Measurements from ENCODE around the gene SARNP. TPM values are rescaled to one million over a fixed set of nuclear protein-coding genes. Genes with fewer than 3 reads are reported as not detected.
A peak's percentile ranks its signal among the peaks of the same experiment; 100 is the strongest.

Gene SARNP
- total RNA-seq, 1 donor from 2014 or later = 67.9 TPM

DNA sequence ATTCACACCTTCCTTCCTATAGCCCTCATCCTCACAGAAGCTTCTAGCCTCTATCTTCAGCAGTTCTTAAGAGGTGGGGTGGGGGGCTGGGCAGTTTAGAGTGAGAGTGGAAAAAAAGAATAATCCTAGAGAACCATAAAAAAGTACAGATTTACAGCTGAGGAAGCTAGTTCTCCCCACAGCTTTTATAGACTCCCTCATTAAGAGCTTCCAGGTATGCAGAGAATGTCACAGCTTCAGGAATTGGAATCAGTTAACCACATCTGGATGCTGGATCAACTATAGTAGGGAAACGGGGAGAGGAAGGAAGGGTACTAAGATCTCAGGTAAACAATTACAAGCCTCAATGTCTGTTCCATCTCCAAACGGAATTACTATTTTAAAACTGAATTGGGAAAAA is 62.3 kb downstream of the SARNP start:
- TF ChIP-seq, protein P1, sequence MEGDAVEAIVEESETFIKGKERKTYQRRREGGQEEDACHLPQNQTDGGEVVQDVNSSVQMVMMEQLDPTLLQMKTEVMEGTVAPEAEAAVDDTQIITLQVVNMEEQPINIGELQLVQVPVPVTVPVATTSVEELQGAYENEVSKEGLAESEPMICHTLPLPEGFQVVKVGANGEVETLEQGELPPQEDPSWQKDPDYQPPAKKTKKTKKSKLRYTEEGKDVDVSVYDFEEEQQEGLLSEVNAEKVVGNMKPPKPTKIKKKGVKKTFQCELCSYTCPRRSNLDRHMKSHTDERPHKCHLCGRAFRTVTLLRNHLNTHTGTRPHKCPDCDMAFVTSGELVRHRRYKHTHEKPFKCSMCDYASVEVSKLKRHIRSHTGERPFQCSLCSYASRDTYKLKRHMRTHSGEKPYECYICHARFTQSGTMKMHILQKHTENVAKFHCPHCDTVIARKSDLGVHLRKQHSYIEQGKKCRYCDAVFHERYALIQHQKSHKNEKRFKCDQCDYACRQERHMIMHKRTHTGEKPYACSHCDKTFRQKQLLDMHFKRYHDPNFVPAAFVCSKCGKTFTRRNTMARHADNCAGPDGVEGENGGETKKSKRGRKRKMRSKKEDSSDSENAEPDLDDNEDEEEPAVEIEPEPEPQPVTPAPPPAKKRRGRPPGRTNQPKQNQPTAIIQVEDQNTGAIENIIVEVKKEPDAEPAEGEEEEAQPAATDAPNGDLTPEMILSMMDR (IDR thresholded peaks at IDR 0.05; ENCODE audit: unreplicated experiment) = no peak
- DNase-seq (ENCODE audit: low spot score in 2 of 2, unreplicated experiment in 2 of 2) = no peak
- Mint-ChIP-seq H3K27me3 (ENCODE audit: low read depth) (no peaks in the 10 kb centered on the region), H3K9me3 (no peaks in the 10 kb centered on the region), H3K4me1 (peaks cover 7% of the 10 kb centered on the region), H3K4me3 (no peak overlapping the region), H3K27ac (peak overlapping the region; percentile 72), H3K36me3 (peaks cover 28% of the 10 kb centered on the region)

DNA sequence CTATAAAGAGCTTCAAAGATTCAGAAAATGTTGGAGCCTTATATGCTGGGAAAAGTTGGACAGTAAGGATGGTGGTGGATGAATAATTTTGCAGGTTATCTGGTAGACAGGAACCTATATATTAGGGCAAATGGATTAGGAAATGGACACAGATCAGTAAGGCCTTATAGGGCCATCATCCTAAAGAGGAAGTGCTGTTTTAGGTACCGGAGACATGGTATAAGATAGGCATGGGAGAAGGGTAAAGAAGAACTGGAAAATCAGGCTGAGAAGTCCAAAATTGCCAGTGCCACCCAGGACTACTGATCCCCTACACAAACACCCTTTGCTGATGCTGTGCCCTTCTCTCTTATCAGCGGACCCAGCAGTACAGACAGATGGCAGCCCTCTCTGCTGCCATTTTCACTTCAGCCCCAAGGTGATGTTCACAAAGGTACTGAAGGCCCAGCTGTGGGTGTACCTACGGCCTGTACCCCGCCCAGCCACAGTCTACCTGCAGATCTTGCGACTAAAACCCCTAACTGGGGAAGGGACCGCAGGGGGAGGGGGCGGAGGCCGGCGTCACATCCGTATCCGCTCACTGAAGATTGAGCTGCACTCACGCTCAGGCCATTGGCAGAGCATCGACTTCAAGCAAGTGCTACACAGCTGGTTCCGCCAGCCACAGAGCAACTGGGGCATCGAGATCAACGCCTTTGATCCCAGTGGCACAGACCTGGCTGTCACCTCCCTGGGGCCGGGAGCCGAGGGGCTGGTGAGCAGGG is 69.1 kb downstream of the SARNP start:
- no peaks in the 10 kb centered on the region for H3K27me3 Mint-ChIP-seq (ENCODE audit: low read depth)
- H3K4me3 Mint-ChIP-seq = no peak overlapping the region
- H3K27ac Mint-ChIP-seq = no peak overlapping the region
- H3K9me3 Mint-ChIP-seq = no peaks in the 10 kb centered on the region
- peaks cover 15% of the 10 kb centered on the region for H3K36me3 Mint-ChIP-seq
- H3K4me1 Mint-ChIP-seq = peaks cover 26% of the 10 kb centered on the region
- TF ChIP-seq, protein P1 (IDR thresholded peaks at IDR 0.05; ENCODE audit: unreplicated experiment) = no peak
- no peak for DNase-seq (ENCODE audit: low spot score in 2 of 2, unreplicated experiment in 2 of 2)

DNA sequence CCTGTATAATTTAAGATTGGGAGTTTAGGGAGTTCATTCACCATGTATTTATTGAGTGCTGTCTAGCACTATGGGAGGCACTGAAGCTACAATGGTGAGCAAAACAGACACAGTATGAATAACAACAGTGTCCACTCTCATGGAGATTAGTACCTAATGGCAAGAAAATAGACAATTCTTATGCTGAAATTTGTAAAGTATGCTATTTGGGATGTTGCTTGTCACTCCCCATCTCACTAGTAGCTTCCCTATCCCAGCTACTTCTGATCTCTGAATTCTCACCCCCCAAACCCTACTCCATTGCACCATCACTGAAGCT is 70.7 kb downstream of the SARNP start:
- no peak for DNase-seq (ENCODE audit: low spot score in 2 of 2, unreplicated experiment in 2 of 2)
- no peak overlapping the region for H3K4me3 Mint-ChIP-seq
- H3K4me1 Mint-ChIP-seq = peaks cover 35% of the 10 kb centered on the region
- peaks cover 9% of the 10 kb centered on the region for H3K36me3 Mint-ChIP-seq
- no peaks in the 10 kb centered on the region for H3K9me3 Mint-ChIP-seq
- no peak overlapping the region for H3K27ac Mint-ChIP-seq
- no peaks in the 10 kb centered on the region for H3K27me3 Mint-ChIP-seq (ENCODE audit: low read depth)
- TF ChIP-seq, protein P1 (IDR thresholded peaks at IDR 0.05; ENCODE audit: unreplicated experiment) = no peak

DNA sequence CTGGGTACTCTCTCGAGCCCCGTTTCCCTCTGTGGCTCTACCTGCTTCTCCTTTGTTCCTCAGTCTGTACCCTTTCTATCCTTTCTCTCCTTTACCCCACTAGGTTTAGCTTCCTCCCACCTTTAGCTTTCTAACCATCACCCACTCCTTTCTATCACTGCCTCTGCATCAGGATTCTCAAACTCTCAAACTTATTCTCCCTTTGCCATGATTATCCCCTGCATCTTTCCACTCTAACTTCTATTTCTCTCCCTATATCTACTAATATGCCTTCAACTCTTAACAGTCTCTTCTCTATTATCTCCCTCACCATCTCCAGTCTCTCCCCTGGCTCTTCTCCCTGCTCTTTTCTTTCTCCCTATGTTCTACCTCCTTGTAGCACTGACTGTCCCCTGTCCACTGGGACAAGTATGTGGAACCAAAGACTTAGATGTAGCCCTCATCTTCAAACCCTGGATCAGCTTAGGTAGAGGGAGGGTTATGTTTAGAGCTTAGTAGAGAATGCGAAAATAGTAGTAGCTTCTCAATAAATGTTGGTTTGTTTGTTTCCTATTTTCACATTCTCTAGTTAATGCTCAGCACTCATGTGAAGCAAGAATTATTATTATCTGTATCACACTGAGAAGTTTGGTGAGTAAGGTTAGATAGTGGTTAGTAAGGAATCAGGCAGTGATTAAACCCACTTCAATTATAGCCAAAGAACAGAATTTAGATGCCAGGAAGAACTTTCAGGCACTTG is 71.2 kb downstream of the SARNP start:
- no peak for DNase-seq (ENCODE audit: low spot score in 2 of 2, unreplicated experiment in 2 of 2)
- Mint-ChIP-seq H3K9me3 (no peaks in the 10 kb centered on the region), H3K27me3 (ENCODE audit: low read depth) (no peaks in the 10 kb centered on the region), H3K4me3 (peak overlapping the region; percentile 65), H3K4me1 (peaks cover 37% of the 10 kb centered on the region), H3K36me3 (peaks cover 8% of the 10 kb centered on the region), H3K27ac (peak overlapping the region; percentile 51)
- TF ChIP-seq, protein P1 (IDR thresholded peaks at IDR 0.05; ENCODE audit: unreplicated experiment) = no peak

DNA sequence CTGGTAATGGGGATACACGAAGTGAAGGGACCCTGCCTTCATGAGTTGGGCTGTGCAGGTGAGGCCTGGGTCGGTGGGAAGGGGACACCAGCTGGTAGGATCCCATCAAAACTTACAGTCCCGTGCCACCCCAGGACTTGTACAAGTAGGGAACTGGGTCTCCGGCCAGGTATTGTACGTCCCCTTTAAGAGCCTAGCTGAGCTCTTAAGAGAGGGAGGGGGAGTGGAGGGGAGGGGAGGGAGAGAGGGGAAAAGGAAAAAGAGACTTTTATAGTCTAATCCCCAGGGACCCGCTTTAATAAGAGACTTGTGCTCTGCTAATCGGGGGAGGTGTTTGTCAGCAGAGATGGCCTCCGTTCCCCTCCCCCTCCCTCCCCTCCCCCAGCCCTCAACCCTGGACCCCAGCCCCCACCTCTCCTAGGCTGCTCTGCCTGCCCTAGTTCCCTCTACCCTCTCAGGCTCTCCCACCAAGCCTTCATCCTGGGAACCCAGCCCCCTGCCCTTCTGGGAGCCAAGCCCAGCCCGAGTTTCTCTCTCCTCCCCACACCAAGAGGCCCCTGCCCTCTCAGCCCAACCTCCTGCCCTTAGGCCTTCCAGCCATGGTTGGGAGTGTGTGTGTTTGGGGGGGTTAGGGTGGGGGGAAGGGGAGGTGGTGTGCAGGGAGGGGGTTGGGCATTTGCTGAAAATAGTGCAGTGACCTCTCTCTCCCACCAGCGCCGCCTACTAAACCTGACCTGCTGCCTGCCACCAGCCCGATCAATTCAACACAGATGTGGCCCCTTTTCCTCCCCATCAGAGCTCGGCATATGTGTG is 72.0 kb downstream of the SARNP start:
- Mint-ChIP-seq H3K4me1 (peaks cover 37% of the 10 kb centered on the region), H3K36me3 (peaks cover 7% of the 10 kb centered on the region)

More for the DNA sequence above, 72.0 kb downstream of the SARNP start:
- Mint-ChIP-seq H3K27me3 (ENCODE audit: low read depth) (no peaks in the 10 kb centered on the region), H3K4me3 (peak overlapping the region; percentile 90), H3K27ac (peak overlapping the region; percentile 57), H3K9me3 (no peaks in the 10 kb centered on the region)
- DNase-seq (ENCODE audit: low spot score in 2 of 2, unreplicated experiment in 2 of 2) = no peak
- TF ChIP-seq, protein P1 (IDR thresholded peaks at IDR 0.05; ENCODE audit: unreplicated experiment) = no peak
